ENCODE measurements around the gene CMYA5.

The CMYA5 gene

GRCh38 chr5:79834098-79834753, 144.6 kb downstream of the CMYA5 start:
- DNase-seq: no peak
- TF ChIP-seq POLR2A (IDR thresholded peaks at IDR 0.05; ENCODE audit: low read length) (no peak), GATA1 (IDR thresholded peaks at IDR 0.05; ENCODE audit: low read depth, low read length) (no peak)

GRCh38 chr5:79834754-79835714, 145.4 kb downstream of the CMYA5 start:
- peak; percentile 7 for DNase-seq
- no peak for TF ChIP-seq POLR2A (IDR thresholded peaks at IDR 0.05; ENCODE audit: low read length)
- no peak for TF ChIP-seq GATA1 (IDR thresholded peaks at IDR 0.05; ENCODE audit: low read depth, low read length)

- DNase-seq: no peak
- no peak for TF ChIP-seq GATA1 (IDR thresholded peaks at IDR 0.05; ENCODE audit: low read depth, low read length)
- no peak for TF ChIP-seq POLR2A (IDR thresholded peaks at IDR 0.05; ENCODE audit: low read length)
Observed at GRCh38 chr5:79837761-79838551, 148.3 kb downstream of the CMYA5 start.

- TF ChIP-seq POLR2A (IDR thresholded peaks at IDR 0.05; ENCODE audit: low read length) (no peak), GATA1 (IDR thresholded peaks at IDR 0.05; ENCODE audit: low read depth, low read length) (no peak)
Observed at GRCh38 chr5:79840084-79840990, 150.7 kb downstream of the CMYA5 start.

GRCh38 chr5:79841172-79841571, 151.5 kb downstream of the CMYA5 start:
- TF ChIP-seq GATA1 (IDR thresholded peaks at IDR 0.05; ENCODE audit: low read depth, low read length) (no peak), POLR2A (IDR thresholded peaks at IDR 0.05; ENCODE audit: low read length) (no peak)
- DNase-seq: no peak

More at GRCh38 chr5:79840084-79840990, 150.7 kb downstream of the CMYA5 start:
- no peak for DNase-seq

GRCh38 chr5:79842006-79842881, 152.6 kb downstream of the CMYA5 start:
- TF ChIP-seq POLR2A (IDR thresholded peaks at IDR 0.05; ENCODE audit: low read length) (no peak), GATA1 (IDR thresholded peaks at IDR 0.05; ENCODE audit: low read depth, low read length) (no peak)
- DNase-seq: no peak

GRCh38 chr5:79842991-79843390, 153.4 kb downstream of the CMYA5 start:
- TF ChIP-seq GATA1 (IDR thresholded peaks at IDR 0.05; ENCODE audit: low read depth, low read length): no peak
- TF ChIP-seq POLR2A (IDR thresholded peaks at IDR 0.05; ENCODE audit: low read length): no peak
- DNase-seq: no peak

- no peak for DNase-seq
- no peak for TF ChIP-seq POLR2A (IDR thresholded peaks at IDR 0.05; ENCODE audit: low read length)
- no peak for TF ChIP-seq GATA1 (IDR thresholded peaks at IDR 0.05; ENCODE audit: low read depth, low read length)
Observed at GRCh38 chr5:79843450-79844388, 154.1 kb downstream of the CMYA5 start.

GRCh38 chr5:79844571-79844970, 154.9 kb downstream of the CMYA5 start:
- TF ChIP-seq POLR2A (IDR thresholded peaks at IDR 0.05; ENCODE audit: low read length) (no peak), GATA1 (IDR thresholded peaks at IDR 0.05; ENCODE audit: low read depth, low read length) (no peak)
- no peak for DNase-seq

- TF ChIP-seq GATA1 (IDR thresholded peaks at IDR 0.05; ENCODE audit: low read depth, low read length) (no peak), POLR2A (IDR thresholded peaks at IDR 0.05; ENCODE audit: low read length) (no peak)
- peak in 1 of 2 experiments; percentile 45 for DNase-seq
Observed at GRCh38 chr5:79845448-79846197, 156.0 kb downstream of the CMYA5 start.

All from erythroblast (primary cell).